Hematopoietic multipotent progenitor cell treated with erythropoietin and hydrocortisone succinate and interleukin-3 and kit ligand, for 17 days (in vitro differentiated cells): ENCODE data around the gene ELOA2.
"Not testable (repeated sequence)": the region's sequence is repeated elsewhere in the genome, so short reads cannot be mapped to it uniquely, and the experiment has no call there.

ENCODE experiments used
- DNase-seq: peaks from one replicate; pipeline ENCODE4 v3.0.0-alpha.2; 2015; ENCODE audit warnings: low spot score

The ELOA2 gene

DNA sequence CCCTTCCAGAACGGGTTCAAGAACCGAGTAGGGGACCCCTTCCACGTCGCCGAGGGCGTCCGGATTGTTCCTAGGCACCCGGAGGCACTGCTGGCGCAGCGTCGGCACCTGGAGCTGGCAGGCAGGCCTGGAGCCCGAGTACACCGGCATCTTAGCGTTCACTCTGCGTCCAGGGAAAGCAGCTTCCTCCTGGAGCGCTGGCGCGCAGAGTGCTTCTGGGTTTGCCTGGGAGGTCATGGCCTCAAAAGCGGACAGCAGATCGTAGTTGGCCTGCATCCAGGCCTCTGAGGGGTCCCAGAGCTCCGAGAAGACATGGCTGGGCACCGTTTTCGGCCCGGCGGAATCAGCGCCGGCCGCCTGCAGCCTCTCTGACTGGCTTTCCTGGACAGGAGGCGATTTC, 12.6 kb downstream of the ELOA2 start:
- not testable (repeated sequence) for DNase-seq

DNA sequence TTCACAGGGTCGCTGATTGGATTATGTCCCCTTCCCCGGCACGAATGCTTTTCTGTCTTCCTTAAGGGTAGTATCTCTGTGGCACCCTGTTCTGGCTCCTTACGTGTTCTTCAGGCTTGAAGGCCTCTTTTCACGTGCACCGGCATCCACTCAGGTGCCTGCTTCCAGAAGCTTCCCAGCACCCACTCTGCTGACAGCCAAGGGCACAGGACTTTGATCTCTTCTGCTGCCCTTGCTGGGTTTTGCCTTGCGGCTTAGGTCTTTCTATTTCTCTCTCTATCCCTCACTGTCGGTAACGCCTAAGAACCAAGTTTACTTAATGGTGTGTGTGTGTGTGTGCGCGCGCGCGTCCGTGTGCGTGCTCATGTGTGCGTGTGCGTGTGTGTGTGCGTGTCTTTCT, 14.7 kb downstream of the ELOA2 start:
- not testable (repeated sequence) for DNase-seq

DNA sequence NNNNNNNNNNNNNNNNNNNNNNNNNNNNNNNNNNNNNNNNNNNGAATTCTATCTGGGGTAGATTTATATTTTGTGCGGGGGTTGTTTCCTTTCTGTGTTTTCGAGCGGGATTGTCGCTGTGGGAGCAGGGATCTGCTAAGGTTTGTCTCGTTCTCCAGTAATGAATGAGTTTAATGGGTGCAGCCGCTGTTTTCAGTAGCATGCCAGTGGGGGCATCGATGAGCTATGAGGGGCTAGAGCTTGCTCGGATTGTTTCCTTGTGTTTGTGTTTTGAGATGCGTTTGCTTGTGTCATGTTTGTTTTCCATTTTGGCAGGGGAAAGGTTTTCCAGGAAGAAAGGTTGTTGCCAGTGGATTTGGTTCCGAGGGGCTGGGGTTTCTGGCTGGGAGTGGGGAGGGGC, 15.6 kb downstream of the ELOA2 start:
- not testable (repeated sequence) for DNase-seq
